Hepatocyte (in vitro differentiated cells): ENCODE measurements around the gene NDUFS1. TPM values are rescaled to one million over a fixed set of nuclear protein-coding genes. Genes with fewer than 3 reads are reported as not detected.

ENCODE experiments used
- polyA plus RNA-seq: library from polyadenylated mRNA; unstranded; fragments of >200 nt; fragmentation: Nextera tagmentation; extraction: Ambion mirVana; gene quantifications from 2 replicates; pipeline ENCODE4 v1.2.1, GENCODE V29; 2016
- small RNA-seq: library from RNA; depleted of rRNA; stranded (forward); fragments of <200 nt; gene quantifications from one replicate; pipeline ENCODE3, GENCODE V24; 2014
- total RNA-seq: library from RNA; depleted of rRNA; stranded (reverse); fragments of >200 nt; gene quantifications from 2 replicates; pipeline ENCODE4 v1.2.3, GENCODE V29; 2014

Gene NDUFS1
- total and polyA plus RNA-seq, 2 experiments from 2014 or later = 46.5 to 121 TPM

Small RNA genes within 50 kb of the gene (small RNA-seq; reads per million reads assigned to genes)
- not detected for gene RF00134
- gene RF02271 = not detected
- gene SNORA41 = not detected
- 0.12 reads per million for gene SNORD51

Other genes with a start within 250 kb of the NDUFS1 start
- gene INO80D, start 73.3 kb downstream of the NDUFS1 start, total RNA-seq = 11.6 and 15.0 TPM in 2 replicates
- gene INO80D, start 73.3 kb downstream of the NDUFS1 start, polyA plus RNA-seq = 4.7 and 6.6 TPM in 2 replicates
- 455 and 503 TPM in 2 replicates for gene EEF1B2, start 451 bp upstream of the NDUFS1 start, total RNA-seq
- 284 and 305 TPM in 2 replicates for gene EEF1B2, start 451 bp upstream of the NDUFS1 start, polyA plus RNA-seq
- gene ZDBF2, start 115.2 kb upstream of the NDUFS1 start, total RNA-seq = 10.8 and 14.0 TPM in 2 replicates
- 2.3 and 3.4 TPM in 2 replicates for gene ZDBF2, start 115.2 kb upstream of the NDUFS1 start, polyA plus RNA-seq